K562 (cell line): ENCODE results near the gene ZFX. TPM values are rescaled to one million over a fixed set of nuclear protein-coding genes. Genes with fewer than 3 reads are reported as not detected.

ENCODE experiments used
- ATAC-seq: fragments of 200-7000 bp; cut with Tn5 transposase; 3 replicates; pipeline ENCODE4 v1.9.1; 2020; ENCODE audit warnings: moderate library complexity
- BruUV-seq: library from RNA; stranded (reverse); fragments of 400-500 nt; replicated peaks from 2 replicates; lab custom pipeline; 2021; lab: Mats Ljungman, UMichigan
- CTCF ChIA-PET: fragments of 300-600 bp; formaldehyde crosslinking; extraction: SDS; loops from one replicate; lab custom pipeline; 2021; ENCODE audit warnings: low intra/inter-chr PET ratio; lab: Yijun Ruan, JAX
- POLR2A ChIA-PET: fragments of 300-600, 350-650 bp; sonication (Branson Sonifier 250); formaldehyde crosslinking; extraction: SDS; loops from one replicate; lab custom pipeline; 2021; ENCODE audit warnings: antibody characterized with exemption, inconsistent platforms; lab: Yijun Ruan, JAX
- DNase-seq, 4 experiments: peaks; one replicate each; pipeline versions ENCODE4 v3.0.0 to v3.0.0-alpha.2; 2011 to 2018; ENCODE audit warnings: low spot score in 3 of 4, mixed read lengths in 3 of 4; ENCODE audit errors: extremely low read depth in 1 of 4
- FAIRE-seq: peaks from 2 replicates; lab custom pipeline; 2011; peaks lifted over from hg19 to GRCh38; lab: Jason Lieb, UNC
- H2AFZ ChIP-seq: 2 replicates; pipeline ENCODE4 v1.6.0; 2011; ENCODE audit warnings: low read depth, low read length, control low read depth, inconsistent platforms
- H3K27ac ChIP-seq: fragments of 200-600 bp; 3 replicates; pipeline ENCODE4 v1.8.0; 2011; ENCODE audit warnings: low read depth, mild to moderate bottlenecking, control low read depth, inconsistent platforms, low read length, moderate library complexity, mixed read lengths; ENCODE audit errors: extremely low read depth
- H3K27me3 ChIP-seq, 2 experiments: fragments of 300-600 bp in 1 of 2; 2 replicates in 1 of 2; 3 replicates in 1 of 2; pipeline versions ENCODE4 v1.6.0 to v1.8.0; 2011; ENCODE audit warnings: inconsistent platforms in 2 of 2, low read length in 2 of 2, mild to moderate bottlenecking in 1 of 2, mixed read lengths in 1 of 2, moderate library complexity in 1 of 2; ENCODE audit not compliant: control insufficient read depth in 2 of 2, insufficient read depth in 2 of 2
- H3K36me3 ChIP-seq: fragments of 300-600 bp; 3 replicates; pipeline ENCODE4 v1.8.0; 2011; ENCODE audit warnings: mild to moderate bottlenecking, low read length, inconsistent platforms; ENCODE audit not compliant: control insufficient read depth, insufficient read depth
- H3K4me1 ChIP-seq, 2 experiments: fragments of 200-600 bp in 1 of 2; replicated peaks in 1 of 2; 2 replicates in 1 of 2; 3 replicates in 1 of 2; pipeline versions ENCODE4 v1.5.1 to v1.8.0; 2011; ENCODE audit warnings: inconsistent platforms in 2 of 2, low read length in 2 of 2, mild to moderate bottlenecking in 1 of 2, mixed read lengths in 1 of 2, moderate library complexity in 1 of 2; ENCODE audit not compliant: control insufficient read depth in 2 of 2, insufficient read depth in 2 of 2
- H3K4me2 ChIP-seq: 2 replicates; pipeline ENCODE4 v1.6.1; 2011; ENCODE audit warnings: low read length, control low read depth, inconsistent platforms, mixed read lengths; ENCODE audit not compliant: insufficient read depth
- H3K4me3 ChIP-seq: fragments of 200-600 bp; sonication (generic), shearing (Covaris generic); 2 replicates; pipeline ENCODE4 v1.5.1; 2016; ENCODE audit warnings: control low read depth, inconsistent platforms
- H3K79me2 ChIP-seq: fragments of 200-600 bp; 3 replicates; pipeline ENCODE4 v1.8.0; 2011; ENCODE audit warnings: low read length, inconsistent platforms; ENCODE audit not compliant: control insufficient read depth, insufficient read depth
- H3K9ac ChIP-seq, 2 experiments: 2 replicates each; pipeline versions ENCODE4 v1.6.0 to v1.6.1; 2011; ENCODE audit warnings: low read depth in 2 of 2, low read length in 2 of 2, control low read depth in 1 of 2, inconsistent platforms in 1 of 2, mild to moderate bottlenecking in 1 of 2, mixed read lengths in 1 of 2; ENCODE audit not compliant: insufficient read depth in 1 of 2
- H3K9me1 ChIP-seq: one replicate; pipeline ENCODE4 v1.6.0; 2011; ENCODE audit warnings: inconsistent platforms, mild to moderate bottlenecking, low read length, moderate library complexity; ENCODE audit not compliant: control insufficient read depth, insufficient read depth
- H3K9me3 ChIP-seq: replicated peaks from 2 replicates; pipeline ENCODE4 v1.5.1; 2011; ENCODE audit warnings: low read depth, low read length, inconsistent platforms; ENCODE audit not compliant: control insufficient read depth, insufficient read depth
- H4K20me1 ChIP-seq: replicated peaks from 2 replicates; pipeline ENCODE4 v1.6.1; 2011; ENCODE audit warnings: low read length, inconsistent platforms, mixed read lengths; ENCODE audit not compliant: control insufficient read depth, insufficient read depth
- ATF6 ChIP-seq: sonication (generic); formaldehyde crosslinking; IDR thresholded peaks from 2 replicates; pipeline ENCODE4 v1.4.0; 2020; ENCODE audit warnings: mild to moderate bottlenecking, missing genetic modification reagents
- FOXP1 ChIP-seq: sonication (generic); formaldehyde crosslinking; IDR thresholded peaks from 2 replicates; pipeline ENCODE4 v1.8.0; 2022; ENCODE audit warnings: mild to moderate bottlenecking, missing genetic modification reagents
- HMG20B ChIP-seq: fragments of 250-450 bp; sonication (Bioruptor Pico); IDR thresholded peaks from 2 replicates; pipeline ENCODE4 v1.5.0; 2021; ENCODE audit warnings: mild to moderate bottlenecking
- MAX ChIP-seq: sonication (generic); formaldehyde crosslinking; IDR thresholded peaks from 2 replicates; pipeline ENCODE4 v1.9.0; 2022; ENCODE audit warnings: mild to moderate bottlenecking, missing genetic modification reagents
- SAP30 ChIP-seq: fragments of 200-600 bp; sonication (generic); IDR thresholded peaks from 2 replicates; pipeline ENCODE4 v1.6.1; 2012; ENCODE audit warnings: borderline replicate concordance, low read depth, mild to moderate bottlenecking, moderate library complexity, low read length, control low read depth, inconsistent platforms; ENCODE audit not compliant: insufficient read depth, poor library complexity, severe bottlenecking
- TCF3 ChIP-seq: sonication (generic); formaldehyde crosslinking; IDR thresholded peaks from 2 replicates; pipeline ENCODE4 v1.4.0; 2020; ENCODE audit warnings: mild to moderate bottlenecking, missing genetic modification reagents
- ZNF583 ChIP-seq: fragments of 250-450 bp; sonication (Bioruptor Pico); IDR thresholded peaks from 2 replicates; pipeline ENCODE4 v1.4.0; 2020
- WGBS: fragments of 100-300 bp; shearing (Covaris generic); methylation state at CpG from one replicate; pipeline ENCODE4 v1.1.6; 2016; ENCODE audit warnings: low coverage, mixed read lengths; ENCODE audit not compliant: insufficient coverage; ENCODE audit errors: missing lambda C conversion rate; 5-methylcytosine and 5-hydroxymethylcytosine counted together
- in situ Hi-C: fragments of 300-500 bp; cut with MboI; formaldehyde crosslinking; loops from 4 replicates; pipeline ENCODE4 v1.15.0; 2018; ENCODE audit warnings: inconsistent platforms, mixed read lengths
- intact Hi-C: fragments of 100-400 bp; cut with micrococcal nuclease; formaldehyde crosslinking; loops from 2 replicates; pipeline ENCODE4 v1.14.2; 2022
- polyA plus RNA-seq, 8 experiments: library from polyadenylated mRNA; depleted of rRNA in 4 of 8; stranded (reverse) in 5 of 8; unstranded in 3 of 8; fragments of >200 nt; fragmentation: Nextera tagmentation in 2 of 8; fragmentation: Illumina TruSeq in 1 of 8; extraction: Ambion mirVana in 2 of 8; extraction: Trizol in 1 of 8; gene quantifications; 2 replicates each; pipeline versions ENCODE4 v1.2.1 to v1.2.3, GENCODE V29; 2011 to 2014; ENCODE audit warnings: inconsistent platforms in 1 of 8, missing spikeins in 1 of 8
- total RNA-seq, 7 experiments: library from RNA; depleted of rRNA in 6 of 7; stranded (reverse); fragments of >200 nt in 6 of 7; fragmentation: Illumina TruSeq in 2 of 7; extraction: Trizol in 2 of 7; gene quantifications; 2 replicates each; pipeline versions ENCODE4 v1.2.1 to v1.2.3, GENCODE V29; 2011 to 2021; ENCODE audit warnings: low replicate concordance in 1 of 7
- TF ChIP-seq, protein P1 (sequence below): fragments of 250-450 bp; sonication (Bioruptor Pico); IDR thresholded peaks from 2 replicates; pipeline ENCODE4 v1.5.0; 2021

ZFX gene
- total and polyA plus RNA-seq, 9 of the 15 experiments (the other 6 are each of a cell fraction or from before 2014, with no cell fraction given), result 5.3 to 25.2 (median 11.4) TPM

- Histone ChIP-seq H3K27me3 (no peaks in the 10 kb centered on the region), H3K9me3 (no peaks in the 10 kb centered on the region), H4K20me1 (0 out of 2 replicates have a peak, but pooled peaks cover 4% of the 10 kb centered on the region), H3K79me2 (peaks cover 30% of the 10 kb centered on the region), H2AFZ (no peak overlapping the region), H3K9me1 (no peaks in the 10 kb centered on the region), H3K4me2 (no peak overlapping the region), H3K27ac (no peak overlapping the region), H3K4me3 (no peak overlapping the region), H3K36me3 (peaks cover 69% of the 10 kb centered on the region; the same call in 2 of the 3 replicates), H3K4me1 (no peaks in the 10 kb centered on the region), H3K9ac (no peak overlapping the region)
- in situ Hi-C loops (no loop called here), intact Hi-C loops (no loop called here)
- ATAC-seq (no peak), FAIRE-seq (no peak), DNase-seq (no peak)
- TF ChIP-seq SAP30, result no peak
- TF ChIP-seq ATF6 (CRISPR knock-in tag), result no peak
- TF ChIP-seq HMG20B (CRISPR knock-in tag), result no peak
- no peak for TF ChIP-seq TCF3
- TF ChIP-seq, protein P1, sequence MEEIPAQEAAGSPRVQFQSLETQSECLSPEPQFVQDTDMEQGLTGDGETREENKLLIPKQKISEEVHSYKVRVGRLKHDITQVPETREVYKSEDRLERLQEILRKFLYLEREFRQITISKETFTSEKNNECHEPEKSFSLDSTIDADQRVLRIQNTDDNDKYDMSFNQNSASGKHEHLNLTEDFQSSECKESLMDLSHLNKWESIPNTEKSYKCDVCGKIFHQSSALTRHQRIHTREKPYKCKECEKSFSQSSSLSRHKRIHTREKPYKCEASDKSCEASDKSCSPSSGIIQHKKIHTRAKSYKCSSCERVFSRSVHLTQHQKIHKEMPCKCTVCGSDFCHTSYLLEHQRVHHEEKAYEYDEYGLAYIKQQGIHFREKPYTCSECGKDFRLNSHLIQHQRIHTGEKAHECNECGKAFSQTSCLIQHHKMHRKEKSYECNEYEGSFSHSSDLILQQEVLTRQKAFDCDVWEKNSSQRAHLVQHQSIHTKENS (CRISPR knock-in tag), result no peak
- TF ChIP-seq FOXP1, result no peak
- no peak for TF ChIP-seq MAX (CRISPR knock-in tag)
- TF ChIP-seq ZNF583 (CRISPR knock-in tag), result no peak
- WGBS, result 51% methylated on average over 2 of the region's 2 CpGs
- ChIA-PET POLR2A (no interaction called here), CTCF (no interaction called here)
- no TSS peak for BruUV-seq
These were observed 58.3 kb downstream of the ZFX start for GRCh38 chrX:24207826-24208225.
